GM12873 (cell line): Measurements from ENCODE around the gene TRABD2B.

Experiments
- CTCF ChIP-seq: IDR thresholded peaks from 2 replicates; pipeline ENCODE4 v1.5.1; 2012; ENCODE audit warnings: low read depth, mild to moderate bottlenecking, moderate library complexity, low read length, control low read depth; ENCODE audit not compliant: insufficient read depth; ENCODE audit errors: missing control alignments

Gene TRABD2B

GRCh38 chr1:48018799-48019198 is 21.6 kb upstream of the TRABD2B start:
- no peak for TF ChIP-seq CTCF

GRCh38 chr1:48017716-48018115 is 20.5 kb upstream of the TRABD2B start:
- TF ChIP-seq CTCF: no peak

GRCh38 chr1:48016515-48016914 is 19.3 kb upstream of the TRABD2B start:
- no peak for TF ChIP-seq CTCF

- TF ChIP-seq CTCF: no peak
Measured at GRCh38 chr1:48013270-48013669, 16.1 kb upstream of the TRABD2B start.

- TF ChIP-seq CTCF: no peak
Measured at GRCh38 chr1:48007047-48007446, 9.9 kb upstream of the TRABD2B start.

- TF ChIP-seq CTCF: no peak
Measured at GRCh38 chr1:48006264-48006663, 9.1 kb upstream of the TRABD2B start.

- no peak for TF ChIP-seq CTCF
Measured at GRCh38 chr1:48005253-48006117, 8.3 kb upstream of the TRABD2B start.
